Measurements from ENCODE around the gene SSBP4.

GRCh38 chr19:18481505-18482222, 62.5 kb downstream of the SSBP4 start:
- TF ChIP-seq POLR2AphosphoS5 (IDR thresholded peaks at IDR 0.05; ENCODE audit: low read depth) = no peak
- TF ChIP-seq CTCF (conservative IDR thresholded peaks at IDR 0.05; ENCODE audit: low read depth in 2 of 2) = no peak
- no peak for TF ChIP-seq EZH2 (IDR thresholded peaks at IDR 0.05; ENCODE audit: low read depth, unreplicated experiment)
- no peak for TF ChIP-seq CREB1 (CRISPR knock-in tag; IDR thresholded peaks at IDR 0.05; ENCODE audit: low read depth)
- no peak for TF ChIP-seq JUNB (IDR thresholded peaks at IDR 0.05; ENCODE audit: unreplicated experiment)
- no peak for TF ChIP-seq REST (IDR thresholded peaks at IDR 0.05; ENCODE audit: unreplicated experiment)
- no peak for TF ChIP-seq EZH2phosphoT487 (IDR thresholded peaks at IDR 0.05; ENCODE audit: unreplicated experiment)
- no peak for TF ChIP-seq STAT1 (IDR thresholded peaks at IDR 0.05; ENCODE audit: unreplicated experiment)
- TF ChIP-seq ZNF331 (CRISPR knock-in tag; IDR thresholded peaks at IDR 0.05; ENCODE audit: low read depth) = no peak
- no peak for TF ChIP-seq ETS1 (IDR thresholded peaks at IDR 0.05)
